GM18907 (cell line): ENCODE data around the gene PRDM8.

Experiments
- ATAC-seq: cut with Tn5 transposase; IDR thresholded peaks from one replicate; pipeline ENCODE4 v1.9.1; 2021; ENCODE audit warnings: mild to moderate bottlenecking, moderate library complexity; ENCODE audit not compliant: unreplicated experiment

PRDM8 gene

GRCh38 chr4:80199947-80200346 is 2.6 kb downstream of the PRDM8 start:
- ATAC-seq, result no peak

DNA sequence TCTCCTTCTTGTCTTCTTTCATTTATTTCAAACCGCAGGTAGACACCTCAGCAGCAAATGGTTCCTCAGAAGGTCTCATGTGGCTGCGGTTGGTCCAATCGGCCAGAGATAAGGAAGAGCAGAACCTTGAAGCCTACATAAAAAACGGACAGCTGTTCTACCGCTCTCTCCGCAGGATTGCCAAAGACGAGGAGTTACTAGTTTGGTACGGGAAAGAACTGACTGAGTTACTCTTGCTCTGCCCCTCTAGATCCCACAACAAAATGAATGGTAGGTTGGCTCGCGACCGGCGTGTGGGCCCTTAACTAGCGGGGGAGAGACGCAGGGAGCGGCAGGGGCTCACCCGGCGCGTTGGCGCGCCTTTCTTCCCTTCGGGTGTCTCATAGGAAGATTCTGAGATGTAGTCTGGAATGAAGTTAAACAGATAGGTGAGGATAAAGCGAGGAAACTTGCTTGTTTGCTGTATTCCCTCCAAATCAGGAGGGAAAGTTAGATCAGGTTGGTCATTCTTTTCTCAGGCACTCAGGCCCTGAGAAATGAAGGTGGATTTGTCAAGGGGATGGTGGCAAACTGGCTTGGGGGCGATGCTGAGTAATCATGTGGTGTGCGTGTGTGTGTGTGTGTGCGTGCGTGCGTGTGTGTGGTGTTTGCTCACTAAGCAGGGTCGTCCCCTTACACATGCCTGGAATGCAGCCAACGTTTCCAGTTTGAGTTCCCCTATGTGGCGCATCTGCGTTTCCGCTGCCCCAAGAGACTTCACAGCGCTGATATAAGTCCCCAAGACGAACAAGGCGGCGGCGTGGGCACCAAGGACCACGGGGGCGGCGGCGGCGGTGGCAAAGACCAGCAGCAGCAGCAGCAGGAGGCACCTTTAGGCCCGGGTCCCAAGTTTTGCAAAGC is 4.2 kb downstream of the PRDM8 start:
- peak; percentile 18 for ATAC-seq

GRCh38 chr4:80202190-80202711 is 4.9 kb downstream of the PRDM8 start:
- peak; percentile 83 for ATAC-seq

- peak; percentile 52 for ATAC-seq
Measured at GRCh38 chr4:80202741-80203553, 5.6 kb downstream of the PRDM8 start.

DNA sequence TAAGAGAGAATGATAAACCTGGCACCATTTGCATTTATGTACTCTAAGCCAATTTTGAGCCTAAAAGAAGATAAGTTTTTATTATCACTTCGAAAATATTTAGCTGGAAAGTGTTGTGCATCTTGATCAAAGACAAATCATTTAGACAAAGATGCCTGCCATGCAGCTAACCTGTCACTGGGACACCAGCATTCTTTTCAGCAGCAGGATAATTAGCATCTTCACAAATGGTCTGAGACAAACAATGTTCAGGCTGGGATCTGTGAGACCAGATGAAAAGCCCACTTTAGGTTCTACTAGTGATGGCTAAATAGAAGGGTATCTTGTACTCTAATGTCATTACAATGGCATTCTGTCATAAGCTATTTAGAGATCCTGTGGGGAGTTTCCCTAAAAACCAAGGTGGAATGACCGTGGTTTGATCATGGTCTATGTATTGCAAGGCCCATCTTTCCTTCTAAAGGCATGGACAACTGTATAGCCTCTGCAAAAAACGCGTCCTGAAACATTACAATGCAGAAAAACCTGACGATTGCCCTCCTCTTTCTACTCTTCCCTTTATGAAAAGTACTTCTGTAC is 7.2 kb downstream of the PRDM8 start:
- no peak for ATAC-seq

DNA sequence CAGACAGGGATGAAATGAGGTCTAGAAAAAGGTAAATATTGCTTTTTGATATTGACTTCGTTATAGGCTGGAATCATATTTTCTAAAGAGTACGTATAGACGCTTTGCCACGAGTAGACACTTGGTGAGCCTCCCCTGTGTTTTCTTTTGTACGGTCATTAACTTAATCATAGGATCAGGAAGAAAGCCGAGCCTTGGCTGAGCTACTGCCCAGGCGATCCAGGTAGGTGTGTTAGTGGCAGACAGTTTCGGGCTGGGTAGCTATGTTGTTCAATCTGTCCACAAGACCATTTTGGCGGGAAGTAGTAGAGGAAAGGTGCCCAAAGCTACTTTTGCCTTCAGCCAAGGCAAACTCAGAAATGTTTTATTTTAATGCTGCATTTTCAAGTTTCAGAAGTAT is 8.8 kb downstream of the PRDM8 start:
- ATAC-seq, result no peak

DNA sequence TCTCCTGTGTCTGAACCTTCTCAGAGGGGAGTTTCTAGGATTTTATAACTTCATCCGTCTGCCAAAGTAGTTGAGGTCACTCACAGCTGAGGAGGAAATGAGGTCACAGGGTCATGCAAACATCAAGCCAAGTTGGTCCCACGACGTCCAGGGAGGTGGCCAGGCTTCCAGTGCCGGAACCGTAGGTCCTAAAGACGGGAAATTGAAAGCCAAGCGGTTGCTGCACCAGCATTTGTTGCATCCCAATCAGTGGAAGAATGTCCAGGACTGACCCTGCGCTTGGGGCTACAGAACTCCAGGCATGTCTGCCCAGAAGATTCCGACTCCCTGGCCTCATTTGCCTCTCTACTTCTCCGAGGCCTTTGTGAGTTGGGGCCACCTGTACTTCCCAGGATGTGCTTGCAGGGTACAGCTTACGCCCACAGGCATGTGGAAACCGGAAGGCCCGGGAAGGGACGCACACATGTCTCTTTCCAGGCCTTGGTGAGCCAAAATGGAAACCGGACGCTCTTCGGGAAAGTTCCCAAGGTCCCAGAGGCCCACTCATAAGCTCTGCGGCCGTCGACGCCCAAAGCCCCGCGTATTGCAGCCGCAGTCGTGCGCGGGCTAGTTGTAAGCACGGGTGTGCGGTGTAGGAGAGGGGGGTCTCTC is 9.3 kb downstream of the PRDM8 start:
- ATAC-seq, result no peak

DNA sequence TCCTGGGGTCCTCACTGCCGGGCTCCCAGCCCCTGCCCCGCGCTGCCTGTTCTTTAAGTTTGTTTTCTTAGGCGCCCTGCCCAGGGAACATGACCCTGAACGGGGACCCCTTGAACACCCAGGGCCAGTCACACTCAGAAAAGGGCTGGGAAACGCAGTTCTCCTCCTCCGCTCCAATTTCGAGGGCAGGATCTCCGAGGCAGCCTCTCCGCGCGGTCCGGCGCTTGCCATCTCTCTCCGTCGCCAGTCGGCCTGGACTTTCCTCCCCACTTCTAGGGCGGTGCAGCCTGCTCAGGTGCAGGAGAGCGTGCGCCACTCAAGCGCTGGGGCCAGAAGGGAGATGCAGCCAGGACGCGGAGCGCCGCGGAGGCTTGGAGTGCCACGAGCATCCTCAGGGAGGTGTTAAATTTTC is 9.9 kb downstream of the PRDM8 start:
- ATAC-seq, result no peak

- ATAC-seq, result no peak
Measured at GRCh38 chr4:80207664-80208063, 10.4 kb downstream of the PRDM8 start.

DNA sequence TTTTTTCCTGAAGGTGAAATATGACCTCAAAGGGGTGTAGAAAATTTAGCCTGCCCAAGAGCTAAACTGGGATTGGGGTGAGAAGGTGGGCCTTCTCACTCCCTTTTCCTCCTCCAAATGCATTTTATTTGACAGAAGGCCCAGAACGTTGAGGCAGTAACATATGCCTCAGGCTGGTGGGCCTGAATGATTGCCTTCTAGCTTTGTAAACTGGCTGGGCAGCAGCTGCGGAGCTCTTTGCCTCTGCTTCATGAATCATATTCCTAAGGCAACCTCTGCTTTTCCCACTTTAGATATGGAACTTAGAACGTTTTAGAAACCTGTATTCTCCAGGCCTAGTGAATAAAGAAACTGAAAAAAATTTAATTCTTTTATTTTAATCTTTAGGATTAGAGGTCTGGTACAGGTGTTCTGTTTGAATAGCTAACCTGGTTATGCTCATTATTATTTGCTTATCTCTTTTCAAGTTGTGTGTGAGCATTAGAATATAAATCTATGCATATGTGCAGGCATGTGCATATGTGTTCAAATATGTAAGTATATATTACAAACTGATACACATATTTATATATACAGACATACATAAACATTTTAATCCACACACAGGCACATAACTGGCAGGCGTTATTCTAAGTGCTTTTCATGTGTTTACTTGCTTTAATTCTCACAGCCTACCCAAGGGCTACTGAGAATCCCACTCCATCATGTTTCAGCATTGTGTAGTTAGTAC is 11.5 kb downstream of the PRDM8 start:
- no peak for ATAC-seq

DNA sequence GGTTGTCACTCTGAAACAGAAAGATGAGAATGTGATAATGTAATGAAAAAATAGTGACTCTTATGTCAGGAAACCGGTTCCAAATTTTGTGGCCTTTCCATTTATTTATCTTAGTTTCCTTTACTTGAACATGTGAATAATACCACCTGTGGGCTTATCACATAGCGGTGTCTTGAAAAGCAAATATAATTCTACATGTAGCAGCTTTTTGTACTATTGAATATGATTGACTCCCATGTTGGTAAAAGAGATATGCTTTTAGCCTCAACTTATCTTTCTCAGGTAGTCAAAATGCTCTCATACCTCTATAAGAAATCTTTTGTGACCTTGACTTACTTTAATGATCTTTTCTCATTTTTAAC is 12.0 kb downstream of the PRDM8 start:
- no peak for ATAC-seq

GRCh38 chr4:80210549-80210948 is 13.2 kb downstream of the PRDM8 start:
- ATAC-seq, result no peak

GRCh38 chr4:80213117-80213815 is 16.0 kb downstream of the PRDM8 start:
- ATAC-seq, result no peak

DNA sequence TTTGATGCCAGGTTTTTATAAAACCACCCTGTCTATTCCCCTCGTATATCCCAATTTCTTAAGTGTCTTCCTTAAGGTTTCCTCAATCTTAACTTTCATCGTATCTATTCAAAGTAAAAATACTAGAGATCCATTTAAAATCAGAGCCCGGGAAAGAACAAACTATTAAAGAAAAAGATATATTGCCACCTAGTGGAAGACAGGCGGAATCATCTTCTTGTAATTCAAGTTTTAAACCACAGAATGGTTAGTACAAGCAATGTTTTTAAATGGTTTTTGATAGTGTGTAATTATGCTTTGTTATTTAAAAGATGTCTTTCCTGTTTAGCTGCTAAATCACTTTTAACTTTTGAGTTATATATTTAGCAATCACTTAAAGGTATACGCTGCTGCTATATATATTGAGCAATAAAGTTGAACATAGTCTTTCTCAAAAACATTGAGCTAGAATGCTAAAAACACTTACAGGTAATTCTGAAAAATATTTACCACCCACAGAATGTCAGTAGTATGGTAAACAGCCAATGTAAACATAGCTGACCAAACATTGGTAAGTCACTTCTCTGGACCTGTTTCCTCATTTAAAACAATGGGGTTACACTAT is 18.2 kb downstream of the PRDM8 start:
- ATAC-seq, result no peak

DNA sequence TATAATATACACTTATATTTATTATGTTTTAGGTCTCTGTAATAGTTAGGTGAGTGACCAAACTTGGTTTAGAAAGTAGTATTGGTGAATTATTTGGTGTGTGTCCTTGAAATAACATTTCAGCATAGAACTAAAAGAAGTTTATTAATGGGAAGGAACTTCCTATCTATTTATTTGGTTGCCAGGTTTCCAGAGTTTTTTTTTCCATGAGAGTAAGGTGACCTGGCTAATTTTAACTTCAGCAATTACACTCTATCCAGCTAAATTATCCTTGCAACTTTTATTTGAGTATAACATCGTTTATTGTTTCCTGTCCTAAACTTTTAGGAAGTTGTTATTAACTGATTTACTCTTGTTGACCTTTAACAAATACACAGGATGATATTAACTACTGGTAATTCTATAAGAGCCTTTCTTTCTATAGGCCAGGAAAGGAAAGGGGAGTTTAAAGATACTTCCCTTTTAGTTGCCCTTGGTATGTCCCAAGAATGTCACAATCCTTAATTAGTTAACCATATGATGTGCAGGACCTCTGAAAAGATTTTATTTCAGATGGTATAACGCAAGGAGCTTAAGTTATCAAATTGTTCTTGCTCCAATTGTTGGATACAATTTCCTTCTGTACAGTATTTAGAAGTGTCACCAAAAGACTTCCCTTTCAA is 18.9 kb downstream of the PRDM8 start:
- no peak for ATAC-seq

DNA sequence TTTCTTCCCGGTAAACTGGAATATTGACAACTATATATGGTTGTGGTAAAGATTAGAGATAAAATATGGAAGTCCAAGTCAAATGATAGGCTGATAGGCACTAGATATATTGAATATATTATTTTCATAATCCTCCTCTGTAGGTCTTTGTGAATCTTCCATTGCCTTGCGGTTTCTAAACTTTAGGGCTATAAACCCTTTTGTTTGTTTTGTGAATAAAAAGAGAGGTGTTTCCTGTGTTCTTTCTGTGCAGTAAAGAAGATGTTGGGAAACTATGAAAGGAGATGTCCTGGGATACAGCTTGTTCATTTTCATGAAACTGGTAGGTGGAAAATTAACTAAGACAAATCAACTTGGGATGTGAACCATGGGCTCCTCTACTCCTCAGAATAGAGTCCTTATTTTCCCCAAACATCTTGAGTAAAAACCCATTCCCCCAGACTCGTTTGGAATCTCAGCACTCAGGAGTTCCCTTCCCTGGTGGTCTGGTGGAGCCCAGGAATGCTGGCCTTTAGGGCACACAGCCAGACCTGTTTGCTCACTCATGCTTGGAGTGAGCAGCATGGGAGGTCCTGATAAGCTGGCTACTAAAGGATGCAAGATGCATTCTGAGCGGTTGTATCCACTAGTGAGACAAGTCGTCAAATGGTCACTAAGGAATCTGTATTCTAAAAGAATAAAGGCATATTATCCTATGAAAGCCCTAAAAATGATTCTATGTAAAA is 22.2 kb downstream of the PRDM8 start:
- no peak for ATAC-seq

DNA sequence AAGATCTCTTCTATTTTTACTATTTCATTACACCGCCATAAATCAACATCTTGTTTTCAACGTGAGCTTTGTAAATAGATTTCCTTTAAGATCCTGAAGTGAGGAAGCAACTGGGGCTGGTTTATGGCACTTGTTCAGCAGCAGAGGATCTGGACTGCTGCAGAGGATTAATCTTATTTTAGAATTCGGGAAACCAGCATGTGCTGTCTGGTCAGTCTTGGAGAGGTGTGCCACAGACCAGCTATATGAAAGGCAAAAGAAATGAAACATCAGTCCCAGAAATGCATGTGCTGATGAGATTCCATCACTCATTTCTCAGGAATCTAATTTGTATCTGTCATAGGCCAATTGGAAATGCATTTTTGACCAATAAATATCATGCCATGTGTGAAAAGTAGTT is 23.4 kb downstream of the PRDM8 start:
- no peak for ATAC-seq

GRCh38 chr4:80221161-80221560 is 23.9 kb downstream of the PRDM8 start:
- ATAC-seq, result no peak
